A549 treated with Hydrocortisone at 1 μM for 4 hours (cell line): ENCODE data around the gene MGAT5. TPM values are rescaled to one million over a fixed set of nuclear protein-coding genes. Genes with fewer than 3 reads are reported as not detected.

ENCODE experiments used
- total RNA-seq: library from RNA; stranded (reverse); fragments of 200-300 nt; extraction: Qiagen RNA extraction; gene quantifications from 5 replicates; pipeline ENCODE4 v1.2.3, GENCODE V29; 2022

Gene MGAT5
- 11.8 to 20.7 TPM (median 15.8 TPM) in 5 replicates for total RNA-seq

GRCh38 chr2:134253804-134254203 lies at the start of gene MGAT5:
TSS of gene MGAT5 (plus strand) at chr2:134254072. CDS start at chr2:134254404, 332 bp downstream.

